NCI-H82 (cell line): ENCODE results near the gene NPIPB6.

ENCODE experiments used
- DNase-seq: peaks from one replicate; lab custom pipeline; 2025; lab: John Stamatoyannopoulos, UW

Gene NPIPB6

DNA sequence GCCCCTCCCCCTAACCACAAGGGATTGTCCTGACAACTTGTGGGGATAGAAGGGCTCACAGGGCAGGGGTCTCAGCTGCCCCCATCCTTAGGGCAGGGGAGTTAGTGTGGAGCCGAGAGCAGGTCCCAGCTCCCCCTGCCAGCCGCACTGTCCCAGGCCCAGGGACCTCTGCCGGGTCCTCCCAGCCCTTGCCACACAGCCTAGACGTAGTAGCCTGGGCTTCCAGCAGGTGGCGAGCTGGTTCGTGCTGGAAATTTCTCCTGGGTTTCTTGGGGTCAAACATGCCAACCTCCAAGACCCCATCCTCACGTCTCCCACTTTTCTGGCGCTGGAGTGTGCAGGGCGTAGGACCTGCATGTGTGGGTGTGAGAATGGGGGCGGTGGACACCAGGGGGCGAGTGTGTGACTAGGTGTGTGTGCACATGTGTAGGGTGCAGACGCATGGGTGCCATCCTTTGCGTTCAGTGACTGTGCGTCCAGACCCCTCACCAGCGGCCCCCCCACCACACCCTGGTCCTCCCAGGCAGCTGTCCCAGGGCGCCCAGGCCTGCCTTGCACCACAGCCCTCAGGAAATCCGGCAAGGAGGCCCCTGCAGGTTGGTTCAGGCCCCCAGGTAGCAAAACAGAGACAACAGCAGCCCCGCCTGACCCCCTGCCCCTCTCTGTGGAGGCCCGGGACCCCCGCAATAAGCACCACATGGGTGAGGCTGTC, 41.5 kb downstream of the NPIPB6 start:
- peak; percentile 45 for DNase-seq

DNA sequence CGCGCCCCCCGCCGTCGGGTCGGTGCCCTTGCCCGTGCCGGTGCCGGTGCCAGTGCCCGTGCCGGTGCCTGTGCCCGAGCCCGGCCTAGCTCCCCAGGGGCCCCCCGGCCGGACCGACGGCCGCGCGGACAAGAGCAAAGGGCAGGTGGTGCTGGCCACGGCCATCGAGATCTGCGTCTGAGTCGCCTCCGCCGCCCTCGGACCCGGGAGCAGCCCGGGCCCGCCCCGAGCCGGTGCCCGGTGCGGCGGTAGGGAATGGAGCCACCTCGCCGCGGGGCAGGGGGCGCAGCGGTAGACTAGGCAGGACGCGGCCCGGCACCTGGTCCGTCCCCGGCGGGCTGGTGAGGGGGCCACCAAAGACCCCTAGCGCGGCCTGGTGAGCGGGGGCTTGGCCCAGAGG, 42.6 kb downstream of the NPIPB6 start:
- DNase-seq: no peak

DNA sequence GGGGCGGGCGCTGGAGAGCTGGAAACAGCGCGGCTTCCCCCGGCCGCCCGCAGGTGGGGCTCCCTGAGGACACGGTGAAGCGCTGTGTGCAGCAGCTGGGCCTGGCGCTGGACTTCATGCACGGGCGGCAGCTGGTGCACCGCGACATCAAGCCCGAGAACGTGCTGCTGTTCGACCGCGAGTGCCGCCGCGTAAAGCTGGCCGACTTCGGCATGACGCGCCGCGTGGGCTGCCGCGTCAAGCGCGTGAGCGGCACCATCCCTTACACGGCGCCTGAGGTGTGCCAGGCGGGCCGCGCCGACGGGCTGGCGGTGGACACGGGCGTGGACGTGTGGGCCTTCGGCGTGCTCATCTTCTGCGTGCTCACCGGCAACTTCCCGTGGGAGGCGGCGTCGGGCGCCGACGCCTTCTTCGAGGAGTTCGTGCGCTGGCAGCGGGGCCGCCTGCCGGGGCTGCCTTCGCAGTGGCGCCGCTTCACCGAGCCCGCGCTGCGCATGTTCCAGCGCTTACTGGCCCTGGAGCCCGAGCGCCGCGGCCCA, 43.2 kb downstream of the NPIPB6 start:
- DNase-seq: no peak

GRCh38 chr16:28319476-28320022, 43.8 kb downstream of the NPIPB6 start:
- no peak for DNase-seq

- DNase-seq: no peak
Measured at GRCh38 chr16:28318042-28318744, 45.1 kb downstream of the NPIPB6 start.

GRCh38 chr16:28317040-28317880, 46.0 kb downstream of the NPIPB6 start:
- peak; percentile 73 for DNase-seq

DNA sequence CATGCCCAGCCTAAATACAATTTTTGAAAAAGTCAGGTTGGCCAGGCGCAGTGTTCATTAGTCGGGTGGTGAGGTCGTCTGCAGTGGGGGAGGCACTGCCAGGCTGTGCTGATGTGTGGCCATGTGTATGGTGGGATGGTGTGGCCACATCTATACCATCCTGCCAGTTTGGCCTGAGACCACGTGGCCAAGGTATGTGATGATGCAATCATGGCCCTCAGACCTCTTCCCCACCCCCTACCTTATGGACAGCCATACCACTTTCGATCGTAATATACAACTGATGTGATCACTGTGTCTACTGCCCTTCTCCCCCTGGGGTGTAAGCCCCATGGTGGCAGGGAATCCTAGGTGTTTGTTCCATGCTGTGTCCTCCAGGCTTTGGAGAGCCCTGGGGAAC, 47.3 kb downstream of the NPIPB6 start:
- DNase-seq: no peak

DNA sequence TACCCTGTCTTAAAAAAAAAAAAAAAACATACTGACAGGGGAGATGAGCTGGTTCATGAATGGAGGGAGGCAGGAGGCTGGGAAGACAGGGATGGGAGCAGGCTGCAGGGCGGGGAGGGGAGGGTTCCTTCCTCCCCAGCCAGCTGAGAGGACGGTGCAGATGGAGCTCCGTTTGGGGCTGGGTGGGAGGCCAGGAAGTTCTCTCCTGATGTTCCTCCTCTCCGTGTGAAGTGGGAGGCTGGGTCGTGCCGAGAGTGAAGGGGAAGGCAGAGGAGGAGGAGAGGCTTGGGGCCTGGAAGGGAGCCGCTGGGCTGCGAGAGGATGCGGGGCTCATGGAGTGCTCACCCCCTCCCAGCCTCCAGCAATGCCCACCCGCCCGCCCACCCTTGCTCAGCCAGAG, 49.7 kb downstream of the NPIPB6 start:
- no peak for DNase-seq

- no peak for DNase-seq
Measured at GRCh38 chr16:28312327-28312726, 51.0 kb downstream of the NPIPB6 start.

- DNase-seq: no peak
Measured at GRCh38 chr16:28311913-28312312, 51.4 kb downstream of the NPIPB6 start.

DNA sequence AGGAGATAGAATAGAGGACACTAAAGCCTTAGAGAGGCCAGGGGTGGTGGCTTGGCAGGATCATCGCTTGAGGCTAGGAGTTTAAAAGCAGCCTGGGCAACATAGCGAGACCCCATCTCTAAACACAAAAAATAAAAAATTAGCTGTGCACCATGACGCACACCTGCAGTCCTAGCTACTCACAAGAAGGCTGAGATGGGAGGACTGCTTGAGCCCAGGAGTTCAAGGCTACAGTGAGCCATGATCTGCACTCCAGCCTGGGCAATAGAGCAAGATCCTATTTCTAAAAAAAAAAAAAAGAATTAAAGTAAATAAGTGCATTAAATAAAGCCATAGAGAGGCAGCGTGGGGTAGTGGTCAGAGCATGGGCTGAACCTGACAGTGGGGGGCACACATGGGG, 51.9 kb downstream of the NPIPB6 start:
- DNase-seq: no peak

DNA sequence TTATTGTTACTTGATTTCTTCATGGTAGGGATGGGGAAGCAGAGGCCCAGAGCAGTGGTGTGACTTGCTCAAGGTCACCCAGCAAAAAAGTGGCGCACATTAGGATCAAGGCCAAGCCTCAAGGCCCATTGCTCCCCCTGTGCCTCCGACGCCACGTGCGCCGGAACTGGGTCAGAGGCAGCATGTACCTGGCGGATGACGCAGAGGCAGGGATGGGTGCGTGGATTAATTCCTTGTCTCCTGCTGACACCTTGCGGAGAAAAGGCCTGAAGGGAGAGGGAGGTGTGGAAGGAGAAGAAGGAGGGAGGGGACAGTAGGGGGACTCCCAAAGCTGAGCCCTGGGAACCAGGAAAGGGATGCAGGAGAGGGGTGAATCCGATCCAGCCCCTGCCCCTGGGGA, 52.5 kb downstream of the NPIPB6 start:
- DNase-seq: no peak

DNA sequence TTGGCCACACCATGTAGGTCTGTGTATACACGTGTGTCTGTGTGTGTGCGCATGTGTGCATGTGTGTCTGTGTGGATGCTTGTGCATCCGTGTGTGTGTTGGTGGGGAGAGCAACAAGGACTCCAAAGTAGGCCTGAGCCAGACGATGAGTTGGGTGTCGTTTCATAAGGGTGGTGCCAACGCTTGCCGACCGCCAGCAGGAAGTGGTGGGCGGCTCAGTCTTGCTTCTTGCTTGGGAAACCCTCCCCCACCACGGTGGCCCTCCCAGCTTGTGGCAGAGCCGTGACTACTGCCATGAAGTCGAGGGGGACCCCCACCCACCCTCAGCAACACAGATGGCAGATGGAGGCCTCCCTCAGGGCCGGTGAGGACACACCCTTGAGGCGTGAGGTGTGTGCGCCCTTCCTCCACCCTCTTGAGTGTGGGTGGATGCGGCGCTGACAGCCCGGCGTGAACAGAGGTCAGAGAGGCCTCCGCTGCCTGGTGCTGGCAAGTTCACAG, 53.4 kb downstream of the NPIPB6 start:
- DNase-seq: no peak

DNA sequence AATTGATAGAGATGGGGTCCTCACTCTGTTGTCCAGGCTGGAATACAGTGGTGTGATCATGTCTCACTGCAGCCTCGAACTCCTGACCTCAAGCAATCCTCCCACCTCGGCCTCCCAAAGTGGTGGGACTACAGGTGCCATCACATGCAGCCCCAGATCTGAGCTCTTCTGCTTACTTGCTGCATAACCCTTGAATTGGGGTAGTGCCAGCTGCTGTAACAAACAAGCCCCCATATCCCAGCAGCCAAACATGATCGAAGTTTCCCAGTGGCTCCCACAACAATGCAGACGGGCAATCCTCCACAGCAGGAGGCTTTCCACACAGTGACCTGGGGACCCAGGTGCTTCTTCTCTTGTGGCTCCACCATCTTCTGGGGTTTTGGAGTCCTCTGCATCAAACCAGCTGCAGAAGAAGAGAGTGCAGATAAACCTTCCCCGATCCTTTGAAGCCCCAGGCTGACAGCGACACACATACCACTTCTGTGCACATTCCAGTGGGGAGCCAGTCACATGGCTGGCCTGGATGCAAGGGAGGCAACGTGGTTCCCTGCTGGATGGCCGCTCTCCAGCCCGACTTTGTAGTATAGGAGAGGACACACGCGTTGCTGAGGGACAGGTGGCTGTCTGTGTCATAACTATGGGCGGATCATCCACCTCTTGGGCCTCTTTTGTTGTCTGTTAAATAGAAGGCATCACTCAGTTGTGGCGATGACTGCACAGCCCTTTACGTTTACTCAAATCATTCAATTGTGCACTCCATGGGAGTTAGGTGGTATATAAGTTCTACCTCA, 54.3 kb downstream of the NPIPB6 start:
- DNase-seq: no peak

- no peak for DNase-seq
Measured at GRCh38 chr16:28307936-28308335, 55.4 kb downstream of the NPIPB6 start.

DNA sequence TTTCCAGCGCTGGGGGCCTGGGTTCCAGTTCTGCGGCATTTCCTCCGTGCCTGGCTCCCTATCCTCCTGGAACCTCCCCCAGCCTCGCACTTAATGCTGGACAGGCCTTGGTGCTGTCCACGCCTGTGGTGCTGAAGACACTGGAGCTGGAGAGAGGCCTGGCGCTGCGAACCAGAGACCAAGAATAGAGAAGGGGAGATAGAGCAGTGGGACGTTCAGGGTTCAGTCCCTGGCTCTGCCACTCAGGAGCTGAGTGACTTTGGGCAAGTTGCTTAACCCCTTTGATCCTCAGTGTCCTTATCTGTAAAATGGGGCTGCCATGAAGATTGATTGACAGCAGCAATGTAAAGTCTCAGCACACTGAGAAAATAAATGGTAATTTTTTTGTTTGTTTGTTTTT, 59.1 kb downstream of the NPIPB6 start:
- no peak for DNase-seq

DNA sequence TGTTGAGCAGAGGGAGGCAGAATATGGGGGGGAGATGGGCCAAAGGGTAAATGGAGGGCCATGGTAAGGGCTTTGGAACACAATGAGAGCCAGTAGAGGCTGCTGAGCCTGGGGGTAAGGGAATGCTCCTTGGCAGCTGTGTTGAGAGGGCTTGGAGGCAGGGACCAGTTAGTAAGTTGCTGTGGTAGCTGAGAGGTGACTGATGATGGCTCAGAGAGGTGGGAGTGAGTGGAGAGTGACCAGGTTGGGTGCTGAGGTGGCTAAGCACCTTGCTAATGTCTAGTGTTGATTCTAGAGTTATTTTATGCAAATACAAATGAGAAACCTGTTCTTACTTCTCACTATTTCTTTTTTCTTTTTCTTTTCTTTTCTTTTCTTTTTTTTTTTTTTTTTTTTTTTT, 60.2 kb downstream of the NPIPB6 start:
- no peak for DNase-seq

GRCh38 chr16:28301620-28302019, 61.7 kb downstream of the NPIPB6 start:
- no peak for DNase-seq

DNA sequence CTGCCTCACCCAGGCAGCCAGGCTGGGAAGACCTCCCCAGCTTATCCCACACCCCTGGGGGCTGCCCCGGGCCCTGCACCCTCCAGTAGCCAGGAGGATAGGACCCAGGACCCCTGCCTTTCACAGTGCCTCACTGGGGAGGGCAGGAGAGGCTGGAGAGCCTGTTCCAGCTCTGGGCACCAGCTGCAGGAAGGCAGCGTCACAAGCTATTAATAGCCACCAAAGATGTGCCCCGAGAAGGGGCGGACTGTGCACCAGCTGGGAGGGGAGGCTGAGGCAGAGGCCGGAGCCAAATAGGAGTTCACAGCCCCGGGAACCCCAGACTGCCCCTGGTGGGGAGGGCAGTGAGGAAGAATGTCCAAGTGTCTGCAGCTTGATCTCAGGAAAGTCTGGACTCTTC, 62.2 kb downstream of the NPIPB6 start:
- DNase-seq: no peak

GRCh38 chr16:28300327-28300726, 63.0 kb downstream of the NPIPB6 start:
- DNase-seq: no peak

DNA sequence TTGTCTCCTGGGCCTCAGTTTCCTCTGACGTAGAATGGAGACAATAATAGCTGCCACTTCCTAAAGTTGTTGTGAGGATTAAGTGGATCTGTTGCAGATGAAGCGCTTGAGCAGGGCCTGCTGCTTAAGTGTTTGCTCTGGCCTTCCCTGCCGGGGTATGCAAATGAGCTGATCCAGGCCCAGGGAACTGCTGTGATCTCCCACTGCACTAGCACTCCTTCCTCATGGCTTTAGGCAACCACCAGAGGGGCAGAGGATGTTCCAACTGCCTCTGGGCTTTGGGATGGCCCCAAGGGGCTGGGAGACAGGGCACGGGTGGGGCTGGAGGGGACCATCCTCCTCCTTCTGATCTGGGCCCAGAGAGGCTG, 64.8 kb downstream of the NPIPB6 start:
- peak; percentile 74 for DNase-seq
